ENCODE data around the gene ZBTB8OS. TPM values are rescaled to one million over a fixed set of nuclear protein-coding genes. Genes with fewer than 3 reads are reported as not detected.
A peak's percentile ranks its signal among the peaks of the same experiment; 100 is the strongest.

ZBTB8OS gene
- total and polyA plus RNA-seq, 12 donors: 9.7 to 83.0 (median 38.4) TPM

GRCh38 chr1:32622205-32622604 lies 28.1 kb downstream of the ZBTB8OS start:
- 92 to 97% (median 93%) methylated on average over 2 of the region's 2 CpGs for WGBS, 4 donors
- H3K27ac ChIP-seq: no peak overlapping the region
- DNase-seq: no peak
- TF ChIP-seq CTCF (IDR thresholded peaks at IDR 0.05): no peak
- TF ChIP-seq POLR2A (IDR thresholded peaks at IDR 0.05): no peak
- H3K27me3 ChIP-seq: no peaks in the 10 kb centered on the region
- peaks cover 0 to under 1% of the 10 kb centered on the region in 2 donors for H3K36me3 ChIP-seq (replicated peaks in 1 of 2)
- H3K4me3 ChIP-seq: no peak overlapping the region
- no peaks in the 10 kb centered on the region for H3K4me1 ChIP-seq (replicated peaks in 1 of 2)
- H3K9me3 ChIP-seq (replicated peaks in 1 of 3): no peaks in the 10 kb centered on the region
- intact Hi-C loops (cut with DNase I): loop anchor here in 1 of 2 donors (10.0 kb wide), 1 partner anchor 97 kb away; no protein-coding TSS in a partner anchor

GRCh38 chr1:32619701-32620485 lies 30.5 kb downstream of the ZBTB8OS start:
- intact Hi-C loops (cut with DNase I): loop anchor here in 1 of 2 donors (10.0 kb wide), 1 partner anchor 95 kb away; no protein-coding TSS in a partner anchor
- WGBS, 4 donors: 60 to 76% (median 61%) methylated on average over 5 of the region's 5 CpGs

GRCh38 chr1:32618673-32619221 lies 31.6 kb downstream of the ZBTB8OS start:
- Histone ChIP-seq H3K4me1 (replicated peaks in 1 of 2) (no peaks in the 10 kb centered on the region), H3K4me3 (no peak overlapping the region), H3K36me3 (replicated peaks in 1 of 2) (no peaks in the 10 kb centered on the region), H3K9me3 (replicated peaks in 1 of 3) (no peaks in the 10 kb centered on the region), H3K27me3 (no peaks in the 10 kb centered on the region), H3K27ac (no peak overlapping the region)
- intact Hi-C loops (cut with DNase I): no loop called here
- no peak for TF ChIP-seq CTCF (IDR thresholded peaks at IDR 0.05)
- no peak for TF ChIP-seq POLR2A (IDR thresholded peaks at IDR 0.05)
- DNase-seq: no peak
- 97 to 98% (median 98%) methylated on average over 5 of the region's 5 CpGs for WGBS, 4 donors

More at GRCh38 chr1:32619701-32620485, 30.5 kb downstream of the ZBTB8OS start:
- no peaks in the 10 kb centered on the region for H3K4me1 ChIP-seq (replicated peaks in 1 of 2)
- H3K27ac ChIP-seq: no peak overlapping the region
- H3K27me3 ChIP-seq: no peaks in the 10 kb centered on the region
- TF ChIP-seq CTCF (IDR thresholded peaks at IDR 0.05): peak in 3 of 6 experiments; percentile 30 to 36 (median 34)
- TF ChIP-seq POLR2A (IDR thresholded peaks at IDR 0.05): no peak
- H3K4me3 ChIP-seq: no peak overlapping the region
- no peaks in the 10 kb centered on the region for H3K36me3 ChIP-seq (replicated peaks in 1 of 2)
- no peak for DNase-seq
- no peaks in the 10 kb centered on the region for H3K9me3 ChIP-seq (replicated peaks in 1 of 3)

- intact Hi-C loops (cut with DNase I): no loop called here
- Histone ChIP-seq H3K4me1 (replicated peaks in 1 of 2) (peaks cover 3 to 7% of the 10 kb centered on the region in 2 donors), H3K27me3 (no peaks in the 10 kb centered on the region), H3K9me3 (replicated peaks in 1 of 3) (no peaks in the 10 kb centered on the region), H3K36me3 (replicated peaks in 1 of 2) (no peaks in the 10 kb centered on the region), H3K4me3 (no peak overlapping the region), H3K27ac (no peak overlapping the region)
- no peak for DNase-seq
- 86 to 91% (median 88%) methylated on average over 5 of the region's 5 CpGs for WGBS, 4 donors
- TF ChIP-seq CTCF (IDR thresholded peaks at IDR 0.05) (no peak), POLR2A (IDR thresholded peaks at IDR 0.05) (no peak)
Measured at GRCh38 chr1:32613472-32613871, 36.9 kb downstream of the ZBTB8OS start.
